Upper lobe of left lung (tissue), 4 donors: ENCODE data around the gene NIN.

Experiments
- CTCF ChIP-seq, 6 experiments: fragments of 450-650 bp in 4 of 6; fragments of 200-600 bp in 2 of 6; sonication (generic) in 2 of 6; IDR thresholded peaks; one replicate each; pipeline ENCODE4 v1.5.1; 2016 to 2019; ENCODE audit warnings: antibody characterized with exemption in 6 of 6
- POLR2A ChIP-seq, 4 donors: fragments of 450-650 bp; IDR thresholded peaks; one replicate each; pipeline ENCODE4 v1.5.1; 2016 to 2017; ENCODE audit warnings: antibody characterized with exemption in 4 of 4, mild to moderate bottlenecking in 2 of 4
- POLR2AphosphoS5 ChIP-seq, 2 donors: sonication (generic); formaldehyde crosslinking; IDR thresholded peaks; one replicate each; pipeline ENCODE4 v1.5.1; 2017; ENCODE audit warnings: antibody characterized with exemption in 2 of 2

GRCh38 chr14:50778721-50779483 is 52.1 kb downstream of the NIN start:
- TF ChIP-seq CTCF (IDR thresholded peaks at IDR 0.05) (no peak), POLR2A (IDR thresholded peaks at IDR 0.05) (no peak), POLR2AphosphoS5 (IDR thresholded peaks at IDR 0.05) (no peak)
